HG02642 (cell line): ENCODE data around the gene ARHGDIG.

Source experiments
- ATAC-seq: cut with Tn5 transposase; IDR thresholded peaks from one replicate; pipeline ENCODE4 v1.9.1; 2021; ENCODE audit warnings: mild to moderate bottlenecking; ENCODE audit not compliant: unreplicated experiment, poor library complexity

Gene ARHGDIG

DNA sequence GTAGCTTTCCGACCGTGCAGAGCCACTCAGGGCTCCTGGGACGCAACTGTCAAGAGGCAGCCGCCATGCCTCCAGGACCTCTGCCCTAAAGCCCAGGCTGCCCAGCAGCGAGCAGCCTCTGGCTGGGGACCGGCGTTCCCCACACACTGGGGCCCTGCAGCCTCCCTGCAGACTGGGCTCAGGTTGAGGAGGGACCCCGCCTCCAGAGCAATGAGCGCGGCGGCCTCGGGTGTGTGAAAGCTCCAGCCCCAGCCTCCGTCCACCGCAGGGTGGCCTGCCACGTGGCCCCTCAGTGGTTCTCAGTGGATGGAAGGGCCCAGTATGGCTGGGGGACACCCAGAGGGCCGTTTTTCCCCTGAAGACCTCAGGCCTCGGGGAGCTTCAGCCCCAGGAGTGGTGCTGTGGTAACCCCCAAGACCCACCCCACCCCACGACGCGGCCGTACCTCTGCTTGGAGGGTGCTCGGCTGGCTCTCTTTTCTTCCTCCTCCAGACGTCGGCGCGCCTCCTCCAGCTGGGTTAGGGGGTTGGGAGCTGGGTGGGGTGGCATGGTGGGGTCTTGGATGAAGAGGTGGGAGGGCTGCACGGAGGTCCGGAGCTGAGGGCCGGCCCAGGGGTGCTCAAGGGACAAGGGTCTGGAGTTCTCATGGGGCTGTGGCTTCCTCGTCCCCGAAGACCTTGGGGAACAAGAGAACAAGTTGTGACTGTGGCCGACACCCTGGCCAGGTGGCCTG is 12.8 kb downstream of the ARHGDIG start:
- no peak for ATAC-seq

DNA sequence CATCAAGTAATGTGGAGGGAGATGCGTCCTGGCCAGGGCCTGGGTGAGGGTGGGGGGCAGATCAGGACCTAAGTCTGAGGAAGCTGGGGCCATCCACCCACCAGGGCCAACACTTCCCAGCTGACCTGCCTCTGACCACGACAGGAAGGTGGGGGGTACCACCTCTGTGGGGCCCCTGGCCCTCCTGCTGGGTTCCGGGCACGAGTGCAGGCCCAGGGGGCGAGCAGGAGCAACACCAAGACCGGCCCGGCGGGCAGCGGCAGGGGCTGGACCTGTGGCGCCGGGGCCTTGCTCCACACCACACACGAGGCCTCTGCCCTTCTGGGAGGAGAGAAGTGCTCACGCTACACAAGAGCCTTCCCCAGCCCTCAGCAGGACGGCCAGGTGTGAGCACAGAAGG is 15.9 kb downstream of the ARHGDIG start:
- no peak for ATAC-seq

DNA sequence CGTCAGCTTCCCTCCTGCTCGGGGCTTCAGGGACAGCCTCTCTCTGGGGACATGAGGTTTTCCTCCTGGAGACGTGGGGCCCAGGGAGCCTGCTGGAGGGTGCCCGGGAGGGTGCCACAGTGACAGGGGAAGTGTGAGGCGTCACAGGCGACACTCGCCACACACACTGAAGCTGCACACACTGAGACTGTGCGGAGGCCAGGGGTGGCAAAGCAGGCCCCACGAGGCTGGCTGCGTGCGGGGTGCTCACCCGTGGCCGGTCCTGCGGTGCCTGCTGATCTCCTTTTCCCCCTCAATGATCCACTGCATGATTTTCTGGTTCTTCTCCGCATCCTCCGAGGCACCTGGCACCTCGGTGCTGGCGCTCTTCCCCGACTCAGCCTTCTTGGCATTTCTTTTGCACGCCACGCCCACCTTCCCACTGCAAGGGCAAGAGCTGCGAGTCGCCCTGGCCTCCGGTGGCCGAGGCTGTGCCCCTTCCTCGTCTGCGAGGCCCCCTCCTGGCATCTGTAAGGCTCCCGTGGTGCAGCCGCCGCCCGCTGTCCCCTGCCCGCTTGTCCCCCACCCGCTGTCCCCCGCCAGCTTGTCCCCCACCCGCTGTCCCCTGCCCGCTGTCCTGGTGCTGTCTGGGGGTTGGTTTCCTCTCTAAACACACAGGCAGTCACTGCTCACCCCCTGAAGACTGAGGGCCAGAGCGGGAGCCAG is 16.6 kb downstream of the ARHGDIG start:
- no peak for ATAC-seq

DNA sequence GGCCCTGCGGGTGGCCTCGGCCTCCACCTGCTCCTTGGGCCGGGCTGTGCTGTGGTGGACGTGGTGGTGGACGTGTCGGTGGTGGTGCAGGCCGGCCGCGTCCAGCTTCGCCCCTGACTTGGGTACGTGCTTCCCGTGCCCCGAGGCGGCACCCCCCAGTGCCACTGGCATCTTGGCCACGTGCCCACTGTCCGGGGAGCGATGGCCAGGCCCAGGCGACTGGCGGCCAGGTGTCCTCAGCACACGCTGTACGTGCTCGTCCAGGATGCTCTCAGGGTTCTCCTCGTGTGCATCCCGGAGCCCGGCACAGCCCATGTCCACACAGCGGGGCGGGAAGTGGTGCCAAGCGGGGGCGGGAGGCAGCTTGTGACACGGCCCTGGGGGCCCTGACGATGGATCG is 17.4 kb downstream of the ARHGDIG start:
- ATAC-seq: no peak

DNA sequence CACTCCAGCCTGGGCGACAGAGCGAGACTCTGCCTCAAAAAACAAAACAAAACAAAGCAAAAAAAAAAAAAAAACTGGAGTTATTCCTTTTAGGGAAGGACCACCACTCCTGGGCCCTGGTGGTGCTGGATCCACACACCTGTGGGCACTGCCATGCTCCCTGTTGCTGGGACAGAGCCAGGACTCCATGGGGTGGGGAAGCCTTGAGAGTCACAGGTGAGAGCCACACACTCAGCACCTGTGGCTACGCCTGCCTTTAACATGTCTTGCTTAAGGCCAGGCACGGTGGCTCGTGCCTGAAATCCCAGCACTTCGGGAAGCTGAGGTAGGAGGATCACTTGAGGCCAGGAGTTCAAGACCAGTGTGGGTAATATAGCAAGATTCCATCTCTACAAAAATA is 20.8 kb downstream of the ARHGDIG start:
- no peak for ATAC-seq

DNA sequence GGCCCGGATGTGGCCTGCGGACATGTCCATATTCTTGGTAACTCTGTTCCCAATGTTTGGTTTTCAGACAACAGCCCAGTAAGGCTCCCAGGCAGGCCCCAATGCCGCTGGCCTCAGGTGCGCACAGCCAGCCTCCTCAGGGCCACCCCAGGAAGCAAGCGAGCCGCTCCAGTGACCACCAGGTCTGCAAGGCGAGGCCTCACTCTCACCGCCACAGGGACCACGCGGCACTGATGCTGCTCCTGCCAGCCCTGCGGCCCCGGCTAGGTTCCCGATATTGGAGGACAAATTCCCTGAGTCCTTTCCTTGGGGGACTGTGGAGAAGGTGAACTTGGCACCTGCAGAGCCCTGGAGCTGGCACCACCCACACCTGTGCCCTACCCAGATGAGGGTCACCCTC is 21.6 kb downstream of the ARHGDIG start:
- no peak for ATAC-seq

DNA sequence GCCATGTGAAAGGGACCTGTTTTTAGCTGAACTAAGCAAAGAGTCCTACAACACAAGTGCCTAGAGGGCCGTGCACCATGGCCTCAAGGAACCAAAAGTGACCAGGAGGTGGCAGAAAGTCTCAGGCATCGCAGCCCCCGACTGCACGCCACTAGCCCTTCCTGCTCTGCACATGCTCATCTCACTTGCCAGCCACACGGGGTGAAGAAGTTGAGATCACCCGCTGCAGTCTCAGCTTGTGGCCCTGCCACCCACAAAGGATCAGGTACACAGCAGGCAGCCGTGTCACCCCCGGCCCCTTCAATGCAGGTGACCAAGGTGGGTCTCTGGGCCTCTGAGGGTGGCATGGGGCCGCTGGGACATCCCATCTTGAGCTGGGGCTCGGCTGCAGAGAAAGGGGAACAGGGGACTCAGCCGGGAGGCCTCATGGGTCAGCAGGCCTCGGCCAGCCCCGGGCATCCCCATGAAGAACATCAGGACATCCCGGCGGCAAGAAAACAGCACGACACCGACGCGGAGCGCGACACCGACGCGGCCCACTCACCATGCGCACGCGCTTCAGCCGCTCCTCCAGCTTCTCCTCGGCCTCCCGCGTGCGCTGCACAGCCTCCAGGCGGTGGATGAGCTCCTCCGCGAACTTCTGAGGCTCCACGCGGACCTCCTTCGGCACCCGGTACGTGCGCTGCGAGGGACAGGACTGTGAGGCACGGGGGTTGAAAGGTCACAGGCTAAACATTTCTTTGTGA is 23.5 kb downstream of the ARHGDIG start:
- no peak for ATAC-seq

DNA sequence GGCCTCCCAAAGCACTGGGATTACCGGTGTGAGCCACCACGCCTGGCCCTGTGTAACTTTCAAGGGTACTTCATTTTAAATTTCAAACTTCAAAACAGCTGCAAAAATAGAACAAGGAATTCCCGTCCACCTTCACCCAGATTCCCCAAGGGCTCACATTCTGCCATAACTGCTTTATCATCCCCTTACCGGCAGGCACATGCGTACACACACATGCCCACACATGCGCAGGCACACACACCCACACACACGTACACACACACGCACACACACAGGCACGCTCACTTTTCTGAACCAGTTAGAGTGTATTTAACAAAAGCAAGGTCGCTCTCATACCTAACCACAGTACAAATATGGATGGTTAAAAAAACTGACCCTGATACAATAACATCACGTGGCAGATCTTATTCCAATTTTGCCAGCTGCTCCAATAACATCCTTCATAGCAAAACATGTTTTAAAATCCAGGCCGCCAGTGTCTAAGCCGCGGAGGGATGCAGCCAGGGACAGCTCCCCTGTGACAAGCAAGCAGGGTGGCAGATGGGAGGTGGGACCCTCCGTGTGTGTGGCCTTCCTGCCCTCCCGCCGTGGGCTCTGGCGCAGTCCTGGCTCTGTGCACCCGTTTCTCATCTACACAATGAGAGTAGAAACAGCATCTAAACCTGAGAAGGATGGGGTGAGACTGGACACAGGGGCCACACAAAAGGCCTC is 25.7 kb downstream of the ARHGDIG start:
- ATAC-seq: no peak

DNA sequence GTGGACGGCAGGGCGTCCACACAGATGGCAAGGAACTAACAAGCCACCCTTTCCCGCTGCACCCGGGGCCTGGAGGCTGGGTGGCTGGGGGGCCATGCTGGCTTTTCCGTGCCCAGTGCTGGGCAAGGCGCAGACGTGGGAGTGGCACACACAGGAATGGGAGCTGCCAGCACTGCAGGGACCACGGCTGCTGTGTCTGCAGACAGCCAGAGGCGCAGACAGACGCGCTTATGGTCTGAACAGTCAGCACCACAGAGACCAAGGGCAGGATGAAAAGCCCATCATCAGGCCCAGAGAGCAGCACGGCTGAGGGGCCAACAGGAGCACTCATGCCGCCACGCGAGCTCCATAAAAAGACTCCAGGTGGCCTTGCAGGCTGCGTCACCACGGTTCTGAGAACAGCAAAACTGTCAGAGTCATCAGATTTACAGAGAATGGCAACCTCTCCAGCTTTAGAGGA is 26.6 kb downstream of the ARHGDIG start:
- ATAC-seq: no peak

DNA sequence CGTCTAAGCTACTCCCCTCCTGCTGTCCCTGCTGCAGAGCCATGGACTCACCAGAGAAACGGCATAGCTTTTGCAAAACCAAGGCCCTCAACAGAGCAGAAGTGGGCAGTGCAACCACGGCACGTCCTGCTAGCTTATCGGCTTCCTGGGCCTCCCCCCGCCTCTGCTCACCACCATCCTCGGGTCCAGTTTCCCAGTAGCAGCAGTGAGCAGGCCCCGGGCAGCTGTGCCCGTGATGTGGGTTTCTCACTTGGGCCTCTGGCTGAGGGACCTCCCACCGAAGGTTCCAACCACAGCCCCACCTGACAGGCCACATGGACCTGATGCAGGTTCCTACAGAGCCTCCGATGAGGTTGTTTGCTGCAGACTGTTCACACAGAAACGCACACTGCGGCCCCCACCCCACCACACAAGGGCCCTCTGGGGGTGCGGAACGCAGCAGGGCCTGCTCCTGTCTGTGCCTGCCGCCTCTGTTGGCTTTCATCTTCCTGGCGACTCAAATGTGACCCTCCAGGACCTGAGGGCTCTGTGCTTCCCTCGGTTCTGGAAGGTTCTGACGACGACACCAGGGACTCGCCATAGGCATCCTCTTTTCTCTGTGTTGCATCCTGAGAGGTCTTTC is 27.4 kb downstream of the ARHGDIG start:
- no peak for ATAC-seq

DNA sequence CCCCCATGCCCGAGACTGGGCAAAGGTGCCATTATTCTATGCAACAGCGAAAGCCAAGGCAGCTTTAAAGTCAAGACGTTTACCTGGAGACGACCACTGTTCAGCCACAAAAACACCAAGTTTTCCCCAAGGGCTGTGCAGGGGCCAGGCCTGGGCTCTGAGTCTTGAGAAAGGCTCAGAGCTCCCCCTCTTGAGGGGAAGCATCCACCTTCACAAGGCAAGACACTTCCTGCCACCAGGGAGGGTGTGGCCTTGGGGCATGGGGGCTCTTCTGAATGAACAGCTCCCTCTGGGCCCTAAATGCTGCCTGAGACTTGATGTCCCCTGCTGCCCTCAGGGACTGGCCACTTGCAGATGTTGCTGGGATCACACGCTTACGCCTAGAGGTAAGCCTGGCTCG is 29.1 kb downstream of the ARHGDIG start:
- ATAC-seq: no peak

DNA sequence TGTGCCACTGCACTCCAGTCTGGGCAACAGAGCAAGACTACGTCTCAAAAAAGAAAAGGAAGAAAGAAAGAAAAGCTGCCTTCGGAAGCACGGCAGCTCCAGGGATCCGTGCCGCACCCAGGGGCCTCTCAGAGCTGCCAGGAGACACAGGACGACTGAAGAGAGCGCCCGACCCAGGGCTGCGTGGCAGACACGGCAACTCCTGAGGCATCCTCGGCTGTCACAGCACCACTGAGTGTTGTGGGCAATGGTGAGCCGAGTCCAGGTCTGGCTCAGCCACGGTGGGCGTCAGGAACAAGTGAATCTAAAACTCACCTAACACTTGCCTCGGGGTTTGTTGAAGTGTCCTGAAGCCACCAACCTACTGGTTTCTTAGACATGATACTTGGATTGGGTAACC is 31.3 kb downstream of the ARHGDIG start:
- ATAC-seq: no peak

DNA sequence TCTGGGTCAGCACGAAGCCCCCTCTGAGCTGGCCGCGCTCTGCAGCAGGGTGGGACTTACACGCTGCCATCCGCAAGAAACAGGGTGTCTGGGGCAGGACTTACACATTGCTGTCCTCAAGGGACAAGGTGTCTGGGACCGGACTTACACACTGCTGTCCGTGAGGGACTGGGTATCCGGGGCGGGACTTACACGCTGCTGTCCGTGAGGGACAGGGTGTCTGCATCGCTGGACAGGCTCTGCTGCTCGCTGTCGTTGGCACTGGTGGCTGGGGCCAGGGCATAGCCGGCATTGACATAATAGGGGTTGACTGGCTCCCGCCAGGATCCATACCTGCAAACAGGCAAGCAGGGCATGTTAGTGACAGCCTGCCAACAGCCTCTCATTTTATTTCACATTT is 34.0 kb downstream of the ARHGDIG start:
- no peak for ATAC-seq

DNA sequence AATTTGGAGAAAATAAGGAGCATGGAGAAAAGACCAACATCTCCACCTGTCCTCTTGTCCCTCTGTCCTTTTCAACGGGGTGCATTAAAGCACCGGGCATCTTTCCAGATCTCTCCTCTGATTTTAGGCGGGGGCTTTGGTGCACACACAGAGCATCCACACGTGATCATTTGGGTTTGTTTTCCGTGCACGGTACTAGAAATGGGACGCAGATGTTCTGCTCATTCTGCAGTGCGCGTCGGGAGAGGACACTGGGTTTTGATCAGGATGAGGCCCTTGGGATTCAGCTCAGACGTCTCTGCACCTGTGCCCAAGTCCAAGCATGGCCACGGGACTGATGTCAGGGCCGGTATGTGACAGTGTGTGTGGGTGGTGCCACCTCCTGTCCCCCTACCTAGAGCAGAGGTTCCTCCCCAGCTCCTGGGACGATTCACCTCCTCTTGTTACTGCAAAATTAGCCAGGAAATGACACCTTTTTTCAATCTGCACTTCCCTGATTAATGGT is 34.5 kb downstream of the ARHGDIG start:
- ATAC-seq: no peak

DNA sequence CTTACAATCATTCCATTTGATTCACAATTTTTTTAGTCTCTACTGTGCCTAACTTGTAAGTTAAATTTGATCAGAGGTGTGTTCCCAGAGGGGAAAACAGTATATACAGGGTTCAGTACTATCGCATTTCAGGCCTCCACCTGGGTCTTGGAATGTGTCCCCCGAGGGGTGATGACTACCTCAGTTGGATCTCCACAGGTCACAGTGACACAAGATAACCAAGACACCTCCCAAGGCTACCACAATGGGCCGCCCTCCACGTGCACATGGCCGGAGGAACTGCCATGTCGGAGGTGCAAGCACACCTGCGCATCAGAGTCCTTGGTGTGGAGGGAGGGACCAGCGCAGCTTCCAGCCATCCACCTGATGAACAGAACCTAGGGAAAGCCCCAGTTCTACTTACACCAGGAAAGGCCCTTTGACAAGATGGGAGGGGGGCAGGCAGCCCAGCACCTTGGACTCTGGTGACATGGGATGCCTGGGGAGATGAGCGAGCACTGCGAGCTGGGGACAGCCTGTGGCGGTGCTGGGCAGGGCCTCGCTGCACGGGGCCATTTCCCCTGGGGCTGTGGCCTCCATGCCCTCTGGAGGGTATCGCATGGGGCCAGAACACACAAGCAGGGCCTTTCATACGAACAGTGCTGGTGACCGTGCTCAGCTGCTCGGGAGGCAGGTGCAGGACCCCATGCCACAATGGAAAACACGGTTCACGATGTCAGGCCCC is 36.5 kb downstream of the ARHGDIG start:
- no peak for ATAC-seq

DNA sequence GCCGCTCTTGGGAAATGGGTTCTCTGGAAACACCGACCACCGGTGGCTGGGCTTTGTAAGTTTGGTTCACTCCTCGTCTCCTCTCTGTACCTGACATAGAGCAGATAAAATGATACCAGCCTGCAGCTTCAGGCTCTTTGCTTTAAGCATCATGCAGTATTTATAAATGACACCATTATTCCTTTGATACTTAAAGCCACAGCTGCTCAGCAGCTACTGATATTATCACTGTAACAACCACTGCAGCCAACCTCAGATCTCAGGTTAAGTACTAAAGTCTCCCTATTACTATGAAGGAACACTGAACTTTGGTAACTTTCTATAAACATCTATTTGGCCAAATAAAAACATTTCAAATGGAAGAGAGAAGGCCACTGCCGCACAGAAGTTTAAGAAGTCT is 37.2 kb downstream of the ARHGDIG start:
- ATAC-seq: no peak

DNA sequence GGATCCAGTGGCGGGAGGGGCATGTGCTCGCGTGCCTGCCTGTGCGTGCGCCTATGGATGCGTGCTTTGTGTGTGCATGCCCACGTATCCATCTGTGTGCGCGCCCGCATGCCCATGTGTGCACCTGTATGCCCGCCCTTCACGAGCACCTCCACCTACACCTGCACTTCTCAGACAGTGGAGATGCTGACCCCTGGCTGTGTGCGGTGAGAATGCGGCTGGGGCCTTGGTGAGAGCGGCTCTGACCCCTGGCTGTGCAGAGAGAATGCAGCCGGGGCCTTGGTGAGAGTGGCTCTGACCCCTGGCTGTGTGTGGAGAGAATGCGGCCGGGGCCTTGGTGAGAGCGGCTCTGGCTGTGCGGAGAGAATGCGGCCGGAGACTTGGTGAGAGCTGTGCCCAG is 38.2 kb downstream of the ARHGDIG start:
- no peak for ATAC-seq

DNA sequence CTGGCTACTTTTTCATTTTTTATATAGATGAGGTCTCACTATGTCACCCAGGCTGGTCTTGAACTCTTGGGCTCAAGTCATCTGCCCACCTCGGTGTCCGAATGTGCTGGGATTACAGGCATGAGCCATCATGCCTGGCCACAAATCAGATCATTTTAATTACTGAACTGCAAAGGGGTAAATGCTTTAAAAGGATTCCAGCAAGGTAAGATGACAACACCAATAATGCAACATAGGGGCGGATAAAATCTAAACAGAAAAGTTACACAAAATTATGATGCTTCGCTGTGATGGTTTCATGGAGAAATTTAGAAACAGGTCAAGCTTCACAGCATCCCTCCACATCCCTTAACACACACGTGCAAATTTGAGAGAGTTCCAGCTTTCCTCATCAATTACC is 39.8 kb downstream of the ARHGDIG start:
- ATAC-seq: no peak

DNA sequence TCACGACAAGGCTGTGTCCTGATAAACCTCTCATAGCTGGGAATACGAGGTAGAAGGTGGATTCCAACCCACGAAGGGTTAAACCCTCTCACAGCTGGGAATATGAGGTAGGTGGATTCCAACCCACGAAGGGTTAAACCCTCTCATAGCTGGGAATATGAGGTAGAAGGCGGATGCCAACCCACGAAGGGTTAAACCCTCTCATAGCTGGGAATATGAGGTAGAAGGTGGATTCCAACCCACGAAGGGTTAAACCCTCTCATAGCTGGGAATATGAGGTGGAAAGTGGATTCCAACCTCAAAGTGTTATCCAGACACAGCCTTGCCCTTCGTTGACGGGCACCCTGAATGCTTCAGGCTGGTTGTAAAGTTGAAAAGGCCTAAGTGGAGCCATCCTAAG is 41.1 kb downstream of the ARHGDIG start:
- no peak for ATAC-seq
